C1 segment of cervical spinal cord (tissue), 14 donors: ENCODE results near the gene STBD1.
A peak's percentile ranks its signal among the peaks of the same experiment; 100 is the strongest.
"Not testable (repeated sequence)": the region's sequence is repeated elsewhere in the genome, so short reads cannot be mapped to it uniquely, and the experiment has no call there.

ENCODE experiments used
- DNase-seq, 14 donors: peaks; one replicate each; lab custom pipeline; 2025; lab: John Stamatoyannopoulos, UW

Gene STBD1

DNA sequence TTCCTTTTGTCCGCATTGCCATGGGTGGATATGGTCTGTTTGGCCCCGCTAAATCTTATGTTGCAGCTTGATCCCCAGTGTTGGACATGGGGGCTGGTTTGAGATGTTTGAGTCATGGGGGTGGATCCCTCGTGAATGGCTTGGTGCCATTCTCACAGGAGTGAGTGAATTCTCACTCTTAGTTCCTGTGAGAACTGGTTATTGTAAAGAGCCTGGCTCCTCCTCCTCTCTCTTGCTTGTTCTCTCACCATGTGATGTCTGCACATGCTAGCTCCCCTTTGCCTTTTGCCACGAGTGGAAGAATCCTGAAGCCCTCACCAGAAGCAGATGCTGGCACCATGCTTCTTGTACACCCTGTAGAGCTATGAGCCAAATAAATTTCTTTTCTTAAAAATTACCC, 22.6 kb upstream of the STBD1 start:
- no peak for DNase-seq

DNA sequence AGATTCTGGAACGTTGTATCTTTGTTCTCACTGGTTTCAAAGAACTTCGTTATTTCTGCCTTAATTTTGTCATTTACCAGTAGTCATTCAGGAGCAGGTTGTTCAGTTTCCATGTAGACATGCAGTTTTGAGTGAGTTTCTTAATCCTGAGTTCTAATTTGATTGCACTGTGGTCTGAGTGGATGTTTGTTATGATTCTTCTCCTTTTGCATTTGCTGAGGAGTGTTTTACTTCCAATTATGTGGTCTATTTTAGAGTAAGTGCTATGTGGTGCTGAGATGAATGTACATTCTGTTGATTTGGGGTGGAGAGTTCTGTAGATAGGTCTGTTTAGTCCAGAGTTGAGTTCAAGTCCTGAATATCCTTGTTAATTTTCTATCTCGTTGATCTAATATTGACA, 18.7 kb upstream of the STBD1 start:
- DNase-seq, result not testable (repeated sequence)

DNA sequence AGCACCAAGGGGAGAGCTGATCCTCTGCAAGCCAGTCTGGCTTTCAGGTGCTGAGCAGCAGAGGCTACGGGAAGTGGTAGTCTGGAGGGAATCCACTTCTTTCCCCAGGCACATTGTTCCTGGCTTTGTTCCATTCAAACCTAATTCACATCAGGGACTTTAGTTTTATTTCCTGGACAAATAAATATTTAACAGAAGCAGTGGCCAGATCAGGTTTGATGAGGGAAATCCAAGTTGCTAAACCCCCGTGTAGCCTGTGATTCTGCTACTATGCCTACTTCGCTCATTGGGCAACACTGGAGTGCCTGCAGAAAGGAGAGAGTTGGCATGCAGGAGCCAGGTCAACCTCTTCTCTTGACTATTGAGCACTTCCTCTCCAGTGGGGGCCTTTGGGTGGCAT, 13.8 kb upstream of the STBD1 start:
- DNase-seq, result no peak

DNA sequence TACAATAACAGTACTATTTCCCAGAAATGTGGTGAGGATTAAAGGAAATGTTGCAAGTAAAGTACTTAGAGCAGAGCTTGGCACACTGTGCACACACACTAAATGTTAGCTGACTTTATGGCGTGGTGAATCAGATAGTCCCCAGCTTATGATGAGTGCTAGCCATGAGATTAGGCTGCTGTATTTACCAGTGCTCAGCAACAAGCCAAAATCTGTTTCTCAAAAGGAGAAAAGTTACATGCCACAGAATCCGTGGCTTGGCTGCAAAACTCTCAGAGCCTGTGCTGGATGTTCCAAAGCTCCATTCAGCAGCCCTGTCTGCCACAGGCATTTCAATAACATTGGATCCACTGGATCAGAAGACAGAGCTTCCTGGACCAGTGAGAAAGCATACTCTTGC, 12.8 kb upstream of the STBD1 start:
- DNase-seq, result peak in 1 of 14 donors; percentile 1

DNA sequence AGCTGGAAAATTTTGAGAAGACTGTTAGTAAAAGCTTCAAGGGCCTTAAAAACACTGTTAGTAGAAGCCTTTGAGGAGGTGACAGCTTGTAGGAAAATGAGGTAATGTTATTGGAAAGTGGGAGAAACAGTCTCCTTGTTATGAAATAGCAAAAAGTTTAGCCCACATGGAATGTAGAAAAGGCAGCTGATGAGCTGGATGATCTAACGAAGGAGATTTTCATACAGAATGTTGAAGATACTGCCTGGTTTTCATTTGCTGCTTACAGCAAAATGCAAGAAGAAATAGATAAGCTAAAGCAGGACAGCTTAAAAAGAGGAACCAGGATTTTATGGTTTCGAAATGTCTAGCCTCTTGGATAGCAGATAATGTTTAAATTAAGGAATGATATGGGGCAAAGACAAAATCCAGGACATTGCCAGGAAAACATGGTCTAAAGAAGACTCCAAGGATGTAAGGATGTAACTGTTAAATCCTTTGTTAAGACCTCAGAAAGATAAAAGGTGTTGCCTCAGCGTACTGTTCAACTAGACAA, 10.2 kb upstream of the STBD1 start:
- DNase-seq, result no peak

DNA sequence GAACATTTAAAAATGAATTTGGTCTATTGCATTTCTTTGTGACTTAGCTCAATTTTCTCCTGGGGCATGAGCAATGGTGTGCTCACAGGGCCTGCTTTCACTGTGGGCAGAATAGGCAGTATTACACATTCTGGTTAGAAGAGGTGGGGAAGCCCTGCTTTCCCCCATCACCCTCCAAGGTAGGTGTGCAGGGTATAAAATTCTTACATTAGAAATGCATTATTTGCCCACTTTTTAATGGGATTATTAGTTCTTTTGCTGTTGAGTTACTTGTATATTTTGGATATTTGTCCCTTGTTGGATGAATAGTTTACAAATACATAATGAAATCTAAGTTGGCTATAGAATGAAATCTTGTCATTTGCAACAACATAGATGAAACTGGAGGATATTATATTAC, 8.3 kb upstream of the STBD1 start:
- no peak for DNase-seq

DNA sequence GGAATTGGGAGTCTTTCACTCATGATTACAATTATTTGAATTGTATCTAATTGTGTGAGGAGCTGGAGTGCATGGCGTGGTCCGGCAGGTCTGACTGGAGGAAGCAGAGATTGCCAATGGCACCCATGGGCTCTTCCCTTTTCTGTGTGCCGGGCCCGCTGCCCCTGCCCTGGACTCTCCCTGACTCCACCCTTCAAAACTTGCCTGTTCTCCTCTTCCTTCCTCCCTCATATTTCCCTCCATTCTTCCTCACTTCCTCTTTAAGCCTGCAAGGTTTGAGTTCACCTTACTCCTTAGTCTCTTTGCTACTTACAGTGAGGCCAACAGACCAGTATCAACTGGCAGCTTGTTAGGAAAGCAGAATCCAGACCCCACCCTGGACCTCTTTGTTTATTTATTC, 6.5 kb upstream of the STBD1 start:
- no peak for DNase-seq

DNA sequence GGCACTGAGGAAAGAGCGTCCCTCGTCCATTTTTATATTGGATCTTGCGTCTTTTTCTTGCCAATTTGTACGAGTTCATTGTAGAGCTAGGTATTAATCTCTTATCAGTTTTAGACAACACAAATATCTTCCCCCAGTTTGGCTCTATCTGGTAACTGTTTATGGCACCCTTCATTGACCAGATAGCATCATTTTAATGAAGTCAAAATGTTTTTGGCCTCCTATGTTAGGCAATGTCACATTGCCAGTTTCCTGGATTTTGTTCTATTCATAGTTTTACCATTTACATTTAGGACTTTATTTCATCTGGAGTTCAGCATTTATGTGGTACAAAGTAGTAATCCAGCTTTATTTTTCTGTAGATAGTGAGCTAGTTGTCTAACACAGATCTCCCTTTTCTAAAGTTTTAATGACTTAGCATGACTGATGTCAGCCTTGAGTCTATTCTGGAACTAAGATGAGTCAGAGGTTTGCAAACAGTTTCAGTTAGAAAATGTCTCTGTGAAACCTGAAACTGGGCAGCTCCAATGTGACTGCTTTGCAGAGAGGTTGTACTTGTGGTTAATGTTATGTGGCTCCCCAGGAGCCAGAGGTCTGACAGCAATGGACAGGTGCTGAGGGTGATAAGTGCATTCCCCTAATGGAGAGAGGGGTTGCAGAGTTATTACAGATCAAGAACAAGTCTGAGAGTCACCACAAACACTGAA, 5.3 kb upstream of the STBD1 start:
- DNase-seq, result no peak

DNA sequence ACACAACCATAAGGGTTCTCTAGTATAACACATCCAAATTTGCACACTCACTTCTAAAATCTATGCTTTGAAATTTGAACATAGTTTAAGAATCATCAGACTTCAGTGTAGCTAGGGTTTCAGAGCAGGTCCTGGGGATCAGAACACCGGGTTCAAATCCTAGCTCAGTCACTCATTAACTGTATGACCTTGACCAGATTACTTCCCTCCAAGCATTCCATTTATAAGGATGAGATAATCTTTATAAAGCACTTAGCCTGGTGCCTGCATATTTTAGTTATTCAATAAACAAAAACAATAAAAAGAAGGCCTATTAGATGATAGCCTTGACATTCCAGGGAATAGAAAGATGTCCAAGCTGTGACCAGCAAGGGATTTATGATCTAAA, 4.8 kb upstream of the STBD1 start:
- DNase-seq, result no peak

DNA sequence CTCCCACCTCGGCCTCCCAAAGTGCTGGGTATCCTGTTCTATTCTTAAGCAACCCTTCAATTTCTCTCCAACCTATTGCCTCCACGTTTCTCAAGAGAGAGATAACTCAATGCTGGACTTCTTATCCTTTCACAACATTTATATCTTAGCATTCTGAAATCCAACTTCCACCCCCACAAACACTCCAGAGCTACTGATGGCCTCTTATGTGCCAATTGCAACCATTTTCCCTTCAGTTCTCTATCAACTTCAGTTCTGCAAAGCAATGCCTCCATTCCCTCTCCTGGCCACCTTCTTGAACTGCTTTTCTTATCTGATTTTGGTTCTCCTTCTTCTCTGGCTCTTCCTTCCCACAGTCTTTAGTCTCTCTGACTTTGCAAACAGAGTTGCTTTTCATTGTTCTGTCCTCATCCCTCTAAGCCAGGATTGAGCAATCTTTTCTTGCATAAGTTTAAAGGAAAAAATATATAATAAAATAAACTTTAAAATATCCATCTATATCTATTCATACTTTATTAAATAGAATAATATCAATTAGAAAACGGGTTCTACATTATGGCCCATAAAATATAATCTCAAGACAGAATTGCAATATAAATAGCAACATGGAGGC, 3.6 kb upstream of the STBD1 start:
- DNase-seq, result no peak

DNA sequence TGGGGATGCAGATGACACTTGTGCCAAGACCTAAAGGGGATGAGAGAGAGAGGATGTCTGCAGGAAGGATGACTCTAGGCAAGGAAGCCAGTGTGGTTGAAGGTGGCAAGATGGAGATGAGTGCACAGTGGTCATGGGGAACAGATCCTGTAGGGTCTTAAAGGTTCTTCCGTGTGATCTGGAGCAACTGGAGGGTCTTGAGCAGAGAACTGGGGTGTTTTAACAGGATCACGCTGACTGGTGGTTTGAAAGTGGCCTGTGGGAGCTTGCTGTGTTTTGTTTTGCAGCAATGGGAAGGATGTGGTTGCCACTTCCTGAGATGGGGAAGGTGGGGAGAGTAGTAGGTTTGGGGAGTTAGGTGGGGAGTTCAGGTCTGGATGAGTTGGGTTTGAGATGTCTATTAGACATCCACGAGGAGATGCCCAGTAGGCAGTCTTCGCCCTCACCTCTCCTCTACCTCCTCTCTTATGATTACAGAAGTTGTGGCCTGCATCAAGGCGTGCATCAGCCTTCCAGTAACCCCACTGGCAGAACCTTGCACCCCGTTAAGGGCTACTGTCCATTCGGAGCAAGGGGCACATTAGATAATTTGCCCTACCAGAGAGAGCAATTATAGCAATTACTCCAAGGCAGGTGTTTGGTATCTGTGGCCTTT, 1.4 kb upstream of the STBD1 start:
- DNase-seq, result no peak

DNA sequence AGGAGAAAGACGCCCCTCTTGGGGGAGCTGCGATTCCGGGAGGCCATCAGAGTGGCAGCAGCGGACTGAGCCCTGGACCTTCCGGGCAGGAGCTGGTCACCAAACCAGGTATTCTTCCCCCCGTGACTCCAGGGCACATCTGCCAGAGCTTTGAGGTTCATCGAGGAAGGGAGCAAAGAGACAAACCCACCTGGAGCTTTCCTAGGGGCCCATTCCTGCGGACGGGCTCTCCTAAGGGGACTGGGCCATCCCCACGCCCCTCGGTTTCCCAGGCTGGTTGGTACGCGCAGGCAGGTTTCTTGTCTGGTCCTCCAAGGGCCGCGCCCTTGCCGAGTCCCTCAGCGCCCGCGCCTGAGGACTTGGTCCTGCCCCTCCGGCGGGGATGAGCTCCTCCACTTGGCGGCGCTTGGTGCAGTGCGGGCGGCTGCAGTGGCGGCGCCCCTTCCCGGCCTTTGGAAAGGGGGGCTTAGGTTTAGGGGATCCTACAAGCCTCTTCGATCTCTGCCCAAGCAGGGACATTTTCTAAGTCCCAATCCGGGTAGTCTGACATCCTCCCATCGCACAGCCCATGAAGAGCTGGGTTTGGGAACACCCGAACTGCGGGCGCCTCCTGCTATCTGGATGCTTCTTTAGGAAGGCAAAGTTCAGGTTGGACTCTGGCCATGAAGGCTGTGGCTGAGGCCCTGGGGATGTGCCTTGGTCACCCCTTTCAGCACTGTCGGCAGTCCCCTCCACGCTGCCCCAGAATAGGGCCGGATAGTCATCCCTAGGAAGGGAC, 538 bp downstream of the STBD1 start:
- DNase-seq, result peak in 7 of 14 donors; percentile 15 to 54 (median 32)

DNA sequence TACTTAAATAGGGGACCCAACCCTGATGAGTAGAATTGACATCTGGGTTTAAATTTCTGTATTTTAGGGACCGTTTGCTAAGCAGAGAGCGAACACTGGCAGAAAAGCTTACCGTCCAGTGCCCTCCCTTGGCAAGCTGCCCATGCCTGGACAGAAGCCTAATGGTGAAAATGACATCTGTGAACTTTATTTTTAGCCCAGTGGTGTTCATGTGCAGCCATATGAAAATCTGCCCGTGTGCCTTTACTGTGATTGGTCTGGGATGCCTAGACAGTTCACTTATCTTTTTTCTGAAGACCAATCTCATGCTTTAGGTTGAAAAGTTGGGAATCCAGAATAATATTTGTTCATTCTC, 1.1 kb downstream of the STBD1 start:
- no peak for DNase-seq

DNA sequence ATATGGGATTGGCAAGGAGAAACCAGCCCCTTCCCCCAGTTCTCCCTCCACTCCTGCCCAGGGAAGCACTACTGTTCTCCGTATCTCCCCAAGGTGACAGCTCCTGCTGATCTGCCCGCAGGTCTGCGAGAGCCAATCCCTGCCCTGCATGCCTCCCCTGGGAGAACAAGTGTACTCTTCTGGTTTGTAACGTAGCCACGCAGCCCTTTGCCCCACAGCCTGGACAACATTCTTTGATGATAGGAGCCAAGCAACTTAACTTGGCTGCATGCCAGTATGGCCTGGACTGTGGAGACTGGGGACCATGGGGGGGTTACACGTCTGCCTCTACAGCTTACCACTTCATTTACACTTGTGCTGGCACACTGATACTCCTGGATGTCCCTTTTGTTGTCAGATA, 2.0 kb downstream of the STBD1 start:
- no peak for DNase-seq

DNA sequence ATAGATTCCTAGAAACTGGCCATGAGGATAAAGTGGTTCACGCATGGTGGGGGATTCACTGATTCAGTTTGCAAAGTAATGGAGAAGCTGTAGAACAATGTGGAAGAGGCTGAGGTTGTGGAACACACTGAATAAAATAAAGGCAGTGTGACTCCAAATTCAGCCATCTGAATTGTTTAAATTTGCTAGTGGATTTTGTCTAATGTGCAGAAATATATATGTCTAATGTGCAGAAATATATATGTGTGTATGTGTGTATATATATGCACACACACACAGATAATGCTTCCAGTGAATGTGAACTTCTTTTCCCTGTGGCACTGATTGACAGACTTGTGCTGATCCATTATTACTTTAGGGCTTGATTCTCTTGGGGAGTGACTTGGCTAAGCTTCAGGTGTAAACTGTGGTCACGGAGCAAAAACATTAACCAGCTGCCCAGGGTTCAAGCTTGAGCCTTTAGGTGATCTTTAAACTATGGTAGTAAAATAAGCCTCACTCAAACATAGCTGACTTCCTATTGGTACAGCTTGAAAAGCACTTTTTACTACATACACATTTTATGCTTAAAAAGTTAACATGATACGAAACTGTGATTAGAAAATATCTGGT, 3.5 kb downstream of the STBD1 start:
- DNase-seq, result no peak

DNA sequence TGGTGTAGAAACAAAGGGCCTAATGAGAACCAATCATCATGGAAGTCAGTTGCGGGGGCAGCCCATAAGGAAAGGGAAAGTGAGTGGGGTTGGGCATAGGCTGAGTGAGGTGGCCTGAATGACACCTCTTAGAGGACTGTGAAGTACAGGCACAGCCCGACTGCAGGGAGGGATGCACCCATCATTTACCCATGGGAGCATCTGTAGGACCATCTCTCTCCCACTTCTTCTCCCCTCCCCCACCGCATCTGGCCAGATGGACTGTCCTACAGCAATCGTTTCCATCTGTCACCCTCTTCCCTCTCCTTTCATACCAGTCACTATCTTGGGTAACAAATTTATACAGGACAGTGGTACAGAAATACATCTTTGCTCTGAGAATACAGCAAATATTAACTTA, 4.2 kb downstream of the STBD1 start:
- DNase-seq, result no peak

DNA sequence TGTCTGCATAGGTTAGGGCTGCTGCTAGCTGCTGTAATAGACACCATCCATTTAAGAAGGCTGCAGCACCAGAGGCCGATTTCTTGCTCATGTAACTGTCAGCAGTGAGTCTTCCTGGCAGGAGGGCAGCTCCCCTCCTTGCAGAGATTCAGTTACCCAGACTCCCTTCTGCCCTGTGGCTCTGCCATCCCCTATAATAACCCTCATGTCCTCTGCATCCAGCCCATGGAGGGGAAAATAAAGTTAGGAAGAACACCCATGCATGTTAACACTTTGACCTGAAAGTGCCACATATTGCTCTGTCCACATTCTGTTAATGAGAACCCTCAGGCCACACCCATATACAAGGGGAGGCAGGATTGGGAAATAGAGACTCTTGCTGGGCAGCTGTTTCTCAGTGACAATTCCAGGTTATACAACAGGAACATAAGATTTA, 5.4 kb downstream of the STBD1 start:
- no peak for DNase-seq

DNA sequence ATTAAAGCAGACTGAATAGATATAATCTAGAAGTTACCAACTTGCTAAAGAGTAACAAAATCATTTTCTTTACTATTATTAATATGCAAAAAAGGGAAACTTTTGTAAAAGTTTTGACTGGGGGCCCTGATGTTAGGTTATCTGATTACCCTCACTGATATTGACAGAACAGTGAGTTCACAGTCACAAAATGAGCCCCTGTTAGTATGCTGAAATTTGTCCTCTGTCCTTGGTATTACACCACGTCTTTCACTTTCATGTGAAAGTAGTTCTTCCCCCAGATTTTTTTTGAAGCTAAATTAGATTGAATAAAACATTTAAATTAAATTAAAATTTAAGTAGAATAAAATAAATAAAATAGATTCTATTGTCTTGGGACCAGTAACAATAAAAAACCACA, 5.9 kb downstream of the STBD1 start:
- no peak for DNase-seq

DNA sequence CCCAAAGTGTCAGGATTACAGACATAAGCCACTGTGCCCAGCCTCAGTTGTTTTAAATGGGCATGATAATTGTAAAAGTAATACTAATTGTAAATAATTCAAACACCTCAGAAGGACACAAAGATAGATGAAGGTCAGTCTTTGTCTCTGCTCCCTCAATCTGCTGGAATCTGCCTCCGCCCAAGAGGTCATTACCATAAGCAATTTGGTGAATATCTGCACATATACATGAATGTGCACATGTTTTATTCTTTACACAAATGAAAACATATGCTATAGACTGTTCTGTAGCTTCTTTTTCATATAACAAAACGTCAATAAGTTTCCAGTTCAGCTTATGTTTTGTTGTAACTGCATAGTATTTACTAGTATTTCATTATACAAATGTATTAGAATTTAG, 7.0 kb downstream of the STBD1 start:
- no peak for DNase-seq

DNA sequence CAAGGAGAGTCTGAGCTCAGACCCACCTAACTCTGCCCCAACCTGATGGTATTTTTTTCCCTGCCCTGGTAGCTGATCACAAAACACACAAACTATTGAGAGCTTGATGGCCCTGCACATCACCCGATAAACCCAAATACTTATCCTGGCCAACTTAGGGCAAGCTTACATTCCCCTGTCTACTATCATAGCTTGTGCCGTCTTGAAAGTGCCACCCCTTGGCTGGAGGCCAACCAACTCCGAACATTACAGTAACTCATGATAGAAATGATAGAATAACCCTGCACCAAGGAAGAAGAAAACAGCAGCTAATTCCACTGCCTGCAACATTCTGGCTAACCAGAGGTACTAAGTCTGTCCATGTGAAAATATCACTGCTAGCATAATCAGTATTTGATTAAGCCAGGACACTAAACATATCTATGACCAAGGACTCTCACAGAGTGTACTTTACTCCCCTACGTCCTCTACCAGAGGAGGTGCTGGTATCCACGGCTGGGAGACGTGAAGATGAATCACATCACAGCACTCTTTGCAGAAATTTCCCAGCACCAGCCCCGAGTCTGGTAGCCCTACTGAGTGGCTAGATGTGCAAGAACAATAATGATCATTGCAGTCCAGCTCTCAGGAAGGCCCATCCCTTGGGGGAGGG, 8.9 kb downstream of the STBD1 start:
- no peak for DNase-seq

DNA sequence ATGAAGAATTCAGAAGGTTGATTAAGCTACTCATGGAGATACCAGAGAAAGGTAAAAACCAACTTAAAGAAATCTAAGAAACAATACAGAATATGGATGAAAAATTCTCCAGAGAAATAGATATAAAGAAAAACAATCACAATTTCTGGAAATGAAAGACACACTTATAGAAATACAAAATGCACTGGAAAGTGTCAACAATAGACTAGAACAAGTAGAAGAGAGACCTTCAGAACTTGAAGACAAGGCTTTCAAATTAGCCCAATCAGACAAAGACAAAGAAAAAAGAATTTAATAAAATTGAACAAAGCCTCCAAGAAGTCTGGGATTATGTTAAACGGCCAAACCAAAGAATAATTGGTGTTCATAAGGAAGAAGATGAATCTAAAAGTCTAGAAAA, 9.6 kb downstream of the STBD1 start:
- DNase-seq, result no peak
